AG04450 (cell line): ENCODE data around the gene C5. TPM values are rescaled to one million over a fixed set of nuclear protein-coding genes. Genes with fewer than 3 reads are reported as not detected.

ENCODE experiments used
- CTCF ChIA-PET: fragments of 300-600, 350-600 bp; formaldehyde crosslinking; extraction: SDS; loops from one replicate; lab custom pipeline; 2022; ENCODE audit warnings: antibody characterized with exemption, inconsistent platforms; lab: Charles Lee
- POLR2A ChIA-PET: fragments of 350-600 bp; formaldehyde crosslinking; extraction: SDS; loops from one replicate; lab custom pipeline; 2021; ENCODE audit warnings: antibody characterized with exemption, inconsistent platforms; lab: Yijun Ruan, JAX
- DNase-seq: peaks from one replicate; pipeline ENCODE4 v3.0.0-alpha.2; 2011; ENCODE audit warnings: low read depth, low spot score
- H3K27ac ChIP-seq: one replicate; pipeline ENCODE4 v1.5.1; 2012; ENCODE audit warnings: low read depth, low read length, control low read depth
- H3K27me3 ChIP-seq: one replicate; pipeline ENCODE4 v1.6.0; 2012; ENCODE audit warnings: low read length; ENCODE audit not compliant: control insufficient read depth, insufficient read depth
- H3K4me3 ChIP-seq: 2 replicates; pipeline ENCODE4 v1.5.1; 2011; ENCODE audit warnings: mild to moderate bottlenecking, low read depth, low read length, control low read depth
- H3K9me3 ChIP-seq: 2 replicates; pipeline ENCODE4 v1.5.1; 2012; ENCODE audit warnings: low read length; ENCODE audit not compliant: control insufficient read depth, insufficient read depth
- CTCF ChIP-seq: IDR thresholded peaks from 2 replicates; pipeline ENCODE4 v1.5.1; 2011; ENCODE audit warnings: low read depth, low read length, control low read depth, inconsistent platforms
- polyA plus RNA-seq: library from polyadenylated mRNA; depleted of rRNA; stranded (reverse); fragments of >200 nt; gene quantifications from 2 replicates; pipeline ENCODE4 v1.2.3, GENCODE V29; 2011

The C5 gene
- polyA plus RNA-seq, 1 experiment = 2.2 TPM

- no peak for TF ChIP-seq CTCF
- Histone ChIP-seq H3K27me3 (no peaks in the 10 kb centered on the region), H3K9me3 (no peaks in the 10 kb centered on the region), H3K27ac (peak overlapping the region; percentile 81), H3K4me3 (no peak overlapping the region; the same call in 1 of the 2 replicates)
- no peak for DNase-seq
- POLR2A ChIA-PET = interaction anchor here (0.7 kb wide), 1 partner anchor 9 kb away, joined by 3 read pairs; no protein-coding TSS in a partner anchor
- CTCF ChIA-PET = no interaction called here
These were observed 118.6 kb downstream of the C5 start for GRCh38 chr9:120931231-120932085.

GRCh38 chr9:120929229-120929791 lies 120.8 kb downstream of the C5 start:
- Histone ChIP-seq H3K9me3 (no peaks in the 10 kb centered on the region), H3K27ac (no peak overlapping the region), H3K27me3 (no peaks in the 10 kb centered on the region), H3K4me3 (peak overlapping the region; percentile 49)
- TF ChIP-seq CTCF = peak; percentile 10
- no peak for DNase-seq
- CTCF ChIA-PET = interaction anchor here (0.6 to 1.4 kb wide), 4 partner anchors 9 to 52 kb away, joined by 3 to 7 read pairs (median 4); no protein-coding TSS in a partner anchor
- POLR2A ChIA-PET = no interaction called here

GRCh38 chr9:120928483-120929228 lies 121.4 kb downstream of the C5 start:
- Histone ChIP-seq H3K4me3 (peak overlapping the region; percentile 49), H3K27ac (no peak overlapping the region), H3K9me3 (no peaks in the 10 kb centered on the region), H3K27me3 (no peaks in the 10 kb centered on the region)
- no peak for DNase-seq
- CTCF ChIA-PET = interaction anchor here (1.4 kb wide), 1 partner anchor 12 kb away, joined by 7 read pairs; no protein-coding TSS in a partner anchor
- POLR2A ChIA-PET = no interaction called here
- no peak; the same call in 1 of the 2 replicates for TF ChIP-seq CTCF

- DNase-seq = no peak
- POLR2A ChIA-PET = no interaction called here
- no peaks in the 10 kb centered on the region for H3K9me3 ChIP-seq
- H3K27me3 ChIP-seq = no peaks in the 10 kb centered on the region
- peak overlapping the region; percentile 49; the same call in 1 of the 2 replicates for H3K4me3 ChIP-seq
- TF ChIP-seq CTCF = no peak
- H3K27ac ChIP-seq = no peak overlapping the region
- CTCF ChIA-PET = no interaction called here
These were observed 122.0 kb downstream of the C5 start for GRCh38 chr9:120928015-120928482.
